Astrocyte of the cerebellum (primary cell): ENCODE results near the gene VPS45.

Experiments used
- DNase-seq: peaks from one replicate; pipeline ENCODE4 v3.0.0-alpha.2; 2011; ENCODE audit warnings: low read depth
- H3K4me3 ChIP-seq: 2 replicates; pipeline ENCODE4 v1.5.1; 2011; ENCODE audit warnings: mild to moderate bottlenecking, low read depth, low read length, moderate library complexity
- CTCF ChIP-seq: IDR thresholded peaks from 2 replicates; pipeline ENCODE4 v1.5.1; 2012; ENCODE audit warnings: low read length, low read depth, moderate library complexity, mild to moderate bottlenecking; ENCODE audit errors: missing control alignments
- in situ Hi-C: cut with HindIII; loops from 2 replicates; pipeline ENCODE4 v1.10.0; 2017; ENCODE audit warnings: low sequenced_read_pairs

VPS45 gene

GRCh38 chr1:150148837-150149270, 81.3 kb downstream of the VPS45 start:
- TF ChIP-seq CTCF: no peak
- in situ Hi-C loops: no loop called here
- H3K4me3 ChIP-seq: peak overlapping the region; percentile 86
- no peak for DNase-seq

- TF ChIP-seq CTCF: no peak
- DNase-seq: no peak
- in situ Hi-C loops: no loop called here
- H3K4me3 ChIP-seq: peak within 1 kb of the TSS; percentile 86
These were observed 81.9 kb downstream of the VPS45 start, which contains the start of gene PLEKHO1 for GRCh38 chr1:150149271-150150132. Gene PLEKHO1 (plus strand): TSS chr1:150149916. CDS start chr1:150150258, 342 bp downstream.

GRCh38 chr1:150150133-150151021, 82.8 kb downstream of the VPS45 start:
- DNase-seq: no peak
- TF ChIP-seq CTCF: no peak
- in situ Hi-C loops: no loop called here
- H3K4me3 ChIP-seq: peak overlapping the region; percentile 86

- in situ Hi-C loops: no loop called here
- H3K4me3 ChIP-seq: peak overlapping the region; percentile 86
- no peak for DNase-seq
- no peak for TF ChIP-seq CTCF
These were observed 84.0 kb downstream of the VPS45 start for GRCh38 chr1:150151291-150152181.

GRCh38 chr1:150152182-150152536, 84.6 kb downstream of the VPS45 start:
- peak overlapping the region; percentile 86 for H3K4me3 ChIP-seq
- in situ Hi-C loops: no loop called here
- no peak for TF ChIP-seq CTCF
- no peak for DNase-seq
